CD14-positive monocyte (primary cell): Measurements from ENCODE around the gene AGPAT3. TPM values are rescaled to one million over a fixed set of nuclear protein-coding genes. Genes with fewer than 3 reads are reported as not detected.

Experiments
- DNase-seq, 3 donors: peaks; one replicate each; pipeline ENCODE4 v3.0.0-alpha.2; 2011 to 2022
- H2AFZ ChIP-seq: 2 replicates; pipeline ENCODE4 v1.6.0; 2012; ENCODE audit warnings: mild to moderate bottlenecking, low read depth, low read length, inconsistent platforms; ENCODE audit not compliant: insufficient read depth, poor library complexity, severe bottlenecking
- H3K27ac ChIP-seq, 2 donors: 1 replicate in 1 of 2; 2 replicates in 1 of 2; pipeline ENCODE4 v1.5.1; 2012 to 2013; ENCODE audit warnings: low read length in 2 of 2, control low read depth in 1 of 2, inconsistent platforms in 1 of 2, low read depth in 1 of 2, mild to moderate bottlenecking in 1 of 2
- H3K27me3 ChIP-seq, 2 donors: one replicate each; pipeline versions ENCODE4 v1.6.0 to v1.6.1; 2011 to 2013; ENCODE audit warnings: low read length in 2 of 2; ENCODE audit not compliant: control insufficient read depth in 2 of 2, insufficient read depth in 2 of 2
- H3K36me3 ChIP-seq, 2 donors: replicated peaks in 1 of 2; 1 replicate in 1 of 2; 2 replicates in 1 of 2; pipeline versions ENCODE4 v1.5.1 to v1.6.1; 2012 to 2013; ENCODE audit warnings: low read length in 2 of 2, control low read depth in 1 of 2, inconsistent platforms in 1 of 2, mild to moderate bottlenecking in 1 of 2; ENCODE audit not compliant: insufficient read depth in 2 of 2, control insufficient read depth in 1 of 2
- H3K4me1 ChIP-seq, 2 donors: 1 replicate in 1 of 2; 2 replicates in 1 of 2; pipeline versions ENCODE4 v1.5.1 to v1.6.1; 2012 to 2013; ENCODE audit warnings: low read length in 2 of 2, control low read depth in 1 of 2, inconsistent platforms in 1 of 2, mild to moderate bottlenecking in 1 of 2, moderate library complexity in 1 of 2; ENCODE audit not compliant: insufficient read depth in 2 of 2, control insufficient read depth in 1 of 2
- H3K4me2 ChIP-seq: replicated peaks from 2 replicates; pipeline ENCODE3; 2012; ENCODE audit warnings: low read length, moderate library complexity, mild to moderate bottlenecking; ENCODE audit not compliant: poor library complexity, severe bottlenecking; ENCODE audit errors: extremely low read depth
- H3K4me3 ChIP-seq, 3 experiments: fragments of 200-600 bp in 1 of 3; sonication (generic) in 1 of 3; replicated peaks in 1 of 3; 1 replicate in 2 of 3; 2 replicates in 1 of 3; pipeline ENCODE4 v1.5.1; 2011 to 2013; ENCODE audit warnings: low read length in 3 of 3, mild to moderate bottlenecking in 3 of 3, control low read depth in 2 of 3, low read depth in 2 of 3, inconsistent platforms in 1 of 3, moderate library complexity in 1 of 3
- H3K79me2 ChIP-seq: 2 replicates; pipeline ENCODE4 v1.6.0; 2012; ENCODE audit warnings: mild to moderate bottlenecking, control low read depth, inconsistent platforms, low read length, moderate library complexity; ENCODE audit not compliant: insufficient read depth
- H3K9ac ChIP-seq: 2 replicates; pipeline ENCODE4 v1.6.0; 2017; ENCODE audit warnings: low read length, mild to moderate bottlenecking; ENCODE audit not compliant: insufficient read depth, poor library complexity, severe bottlenecking
- H3K9me3 ChIP-seq, 2 donors: replicated peaks in 1 of 2; 1 replicate in 1 of 2; 2 replicates in 1 of 2; pipeline versions ENCODE4 v1.5.1 to v1.6.1; 2012 to 2013; ENCODE audit warnings: low read length in 2 of 2, control low read depth in 1 of 2; ENCODE audit not compliant: control insufficient read depth in 1 of 2, insufficient read depth in 1 of 2
- H4K20me1 ChIP-seq: 2 replicates; pipeline ENCODE4 v1.6.0; 2012; ENCODE audit warnings: mild to moderate bottlenecking, low read length, control low read depth, moderate library complexity; ENCODE audit not compliant: insufficient read depth
- H3K27ac Mint-ChIP-seq, 7 donors: one replicate each; pipeline ENCODE4 v1.8.0; 2020; ENCODE audit warnings: mild to moderate bottlenecking in 7 of 7, mixed read lengths in 7 of 7, moderate library complexity in 6 of 7, inconsistent platforms in 2 of 7
- H3K27me3 Mint-ChIP-seq, 3 donors: one replicate each; pipeline ENCODE4 v1.8.0; 2021 to 2022; ENCODE audit warnings: low read depth in 3 of 3, mild to moderate bottlenecking in 3 of 3, mixed read lengths in 3 of 3, moderate library complexity in 3 of 3, inconsistent platforms in 1 of 3
- H3K36me3 Mint-ChIP-seq, 2 donors: one replicate each; pipeline ENCODE4 v1.8.0; 2020; ENCODE audit warnings: mixed read lengths in 2 of 2, inconsistent platforms in 1 of 2, mild to moderate bottlenecking in 1 of 2
- H3K4me1 Mint-ChIP-seq: one replicate; pipeline ENCODE4 v1.8.0; 2020; ENCODE audit warnings: mild to moderate bottlenecking, mixed read lengths
- H3K4me3 Mint-ChIP-seq, 2 donors: one replicate each; pipeline ENCODE4 v1.8.0; 2020; ENCODE audit warnings: mild to moderate bottlenecking in 2 of 2, mixed read lengths in 2 of 2, moderate library complexity in 1 of 2
- H3K9me3 Mint-ChIP-seq, 7 donors: one replicate each; pipeline ENCODE4 v1.8.0; 2020 to 2022; ENCODE audit warnings: mixed read lengths in 7 of 7, mild to moderate bottlenecking in 6 of 7, moderate library complexity in 6 of 7, inconsistent platforms in 2 of 7
- WGBS: methylation state at CpG from one replicate; pipeline ENCODE4 v1.1.5; 2013; ENCODE audit warnings: missing lambda C conversion rate; ENCODE audit not compliant: insufficient coverage; 5-methylcytosine and 5-hydroxymethylcytosine counted together
- intact Hi-C, 2 donors: fragments of 100-400 bp; cut with micrococcal nuclease; formaldehyde crosslinking; loops; one replicate each; pipeline versions ENCODE4 v1.15.0 to v1.15.1; 2023
- polyA plus RNA-seq, 3 donors: library from polyadenylated mRNA; depleted of rRNA in 1 of 3; unstranded in 2 of 3; stranded (reverse) in 1 of 3; fragments of 300-500 nt in 2 of 3; fragments of >200 nt in 1 of 3; fragmentation: Illumina TruSeq in 2 of 3; gene quantifications; 1 replicate in 2 of 3; 2 replicates in 1 of 3; pipeline ENCODE4 v1.2.3, GENCODE V29; 2012 to 2021
- TF ChIP-seq, protein P1 (sequence below): fragments of 200-600 bp; IDR thresholded peaks from one replicate; pipeline ENCODE4 v1.8.0; 2022; ENCODE audit warnings: antibody characterized with exemption, mild to moderate bottlenecking

Gene AGPAT3
- polyA plus RNA-seq, 3 donors, result 24.9 to 49.3 (median 26.2) TPM

DNA sequence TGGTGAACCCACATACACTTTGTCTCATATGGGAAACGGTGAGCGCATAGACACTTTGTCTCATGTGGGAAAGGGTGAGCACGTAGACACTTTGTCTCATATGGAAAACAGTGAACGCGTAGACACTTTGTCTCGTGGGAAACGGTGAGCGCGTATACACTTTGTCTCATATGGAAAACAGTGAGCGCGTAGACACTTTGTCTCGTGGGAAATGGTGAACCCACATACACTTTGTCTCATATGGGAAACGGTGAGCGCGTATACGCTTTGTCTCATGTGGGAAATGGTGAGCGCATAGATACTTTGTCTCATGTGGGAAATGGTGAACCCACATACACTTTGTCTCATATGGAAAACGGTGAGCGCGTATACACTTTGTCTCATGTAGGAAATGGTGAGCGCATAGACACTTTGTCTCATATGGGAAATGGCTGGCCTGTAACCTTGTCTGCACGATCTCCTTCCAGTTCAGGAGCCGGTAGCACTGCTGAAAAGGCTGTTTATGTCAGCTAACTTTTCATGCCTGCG lies 96.4 kb downstream of the AGPAT3 start:
- Histone ChIP-seq H2AFZ (no peak overlapping the region), H3K79me2 (peaks cover 15% of the 10 kb centered on the region), H3K4me3 (no peak overlapping the region), H3K4me1 (no peaks in the 10 kb centered on the region), H3K27ac (no peak overlapping the region), H4K20me1 (peaks cover 98% of the 10 kb centered on the region), H3K36me3 (peaks cover 38 to 87% of the 10 kb centered on the region in 2 donors), H3K27me3 (no peaks in the 10 kb centered on the region), H3K9ac (no peak overlapping the region), H3K9me3 (no peaks in the 10 kb centered on the region), H3K4me2 (no peak overlapping the region)
- Mint-ChIP-seq H3K36me3 (peaks cover 11 to 42% of the 10 kb centered on the region in 2 donors), H3K27ac (no peak overlapping the region), H3K4me1 (no peaks in the 10 kb centered on the region), H3K9me3 (peaks cover 0 to 2% (median 0%) of the 10 kb centered on the region in 7 donors), H3K4me3 (no peak overlapping the region), H3K27me3 (no peaks in the 10 kb centered on the region)
- DNase-seq, result no peak
- TF ChIP-seq, protein P1, sequence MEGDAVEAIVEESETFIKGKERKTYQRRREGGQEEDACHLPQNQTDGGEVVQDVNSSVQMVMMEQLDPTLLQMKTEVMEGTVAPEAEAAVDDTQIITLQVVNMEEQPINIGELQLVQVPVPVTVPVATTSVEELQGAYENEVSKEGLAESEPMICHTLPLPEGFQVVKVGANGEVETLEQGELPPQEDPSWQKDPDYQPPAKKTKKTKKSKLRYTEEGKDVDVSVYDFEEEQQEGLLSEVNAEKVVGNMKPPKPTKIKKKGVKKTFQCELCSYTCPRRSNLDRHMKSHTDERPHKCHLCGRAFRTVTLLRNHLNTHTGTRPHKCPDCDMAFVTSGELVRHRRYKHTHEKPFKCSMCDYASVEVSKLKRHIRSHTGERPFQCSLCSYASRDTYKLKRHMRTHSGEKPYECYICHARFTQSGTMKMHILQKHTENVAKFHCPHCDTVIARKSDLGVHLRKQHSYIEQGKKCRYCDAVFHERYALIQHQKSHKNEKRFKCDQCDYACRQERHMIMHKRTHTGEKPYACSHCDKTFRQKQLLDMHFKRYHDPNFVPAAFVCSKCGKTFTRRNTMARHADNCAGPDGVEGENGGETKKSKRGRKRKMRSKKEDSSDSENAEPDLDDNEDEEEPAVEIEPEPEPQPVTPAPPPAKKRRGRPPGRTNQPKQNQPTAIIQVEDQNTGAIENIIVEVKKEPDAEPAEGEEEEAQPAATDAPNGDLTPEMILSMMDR, result no peak
- 89% methylated on average over 14 of the region's 24 CpGs for WGBS
- intact Hi-C loops, result no loop called here

DNA sequence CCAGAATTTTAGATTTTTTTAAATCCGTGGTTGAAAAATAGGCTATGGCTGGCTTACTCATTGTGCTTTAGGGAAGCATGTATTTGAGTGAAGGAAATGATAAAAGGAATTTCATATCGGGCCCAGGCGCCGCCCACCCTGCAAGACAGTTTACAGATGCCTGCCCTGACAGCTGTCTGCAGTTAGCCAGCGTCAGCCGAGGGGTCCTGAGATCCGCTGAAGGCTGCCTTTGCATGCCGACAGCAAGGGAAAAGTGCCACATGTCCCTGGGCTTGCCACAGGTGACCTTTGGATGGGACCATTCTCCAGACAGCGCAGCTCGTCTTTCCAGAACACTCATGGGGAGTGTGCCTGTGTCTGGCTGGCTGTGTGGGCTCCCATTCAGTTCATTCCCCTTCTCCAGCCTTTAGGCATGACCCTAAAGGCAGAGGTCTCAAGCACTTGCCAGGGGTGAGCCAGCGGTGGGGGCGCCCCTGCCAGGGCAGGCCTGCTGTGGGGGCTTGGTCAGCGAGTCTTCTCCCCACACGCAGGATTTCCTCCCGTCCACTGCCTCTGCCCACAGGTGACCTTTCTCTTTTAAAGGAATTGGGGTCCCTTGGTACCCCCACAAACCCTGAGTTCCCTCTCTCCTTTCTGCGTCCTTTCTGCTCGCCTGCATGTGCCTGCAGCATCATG lies 101.0 kb downstream of the AGPAT3 start:
- Histone ChIP-seq H4K20me1 (peaks cover 98% of the 10 kb centered on the region), H3K27me3 (no peaks in the 10 kb centered on the region), H3K27ac (no peak overlapping the region), H3K9me3 (no peaks in the 10 kb centered on the region), H2AFZ (no peak overlapping the region), H3K4me2 (no peak overlapping the region), H3K36me3 (peaks cover 68 to 97% of the 10 kb centered on the region in 2 donors), H3K4me3 (no peak overlapping the region), H3K79me2 (no peaks in the 10 kb centered on the region), H3K4me1 (no peaks in the 10 kb centered on the region), H3K9ac (no peak overlapping the region)
- TF ChIP-seq, protein P1, result no peak
- H3K36me3 Mint-ChIP-seq, result peaks cover 52 to 69% of the 10 kb centered on the region in 2 donors
- H3K4me1 Mint-ChIP-seq, result no peaks in the 10 kb centered on the region
- peaks cover 0 to 2% (median 0%) of the 10 kb centered on the region in 7 donors for H3K9me3 Mint-ChIP-seq
- intact Hi-C loops, result no loop called here
- H3K4me3 Mint-ChIP-seq, result no peak overlapping the region
- WGBS, result 86% methylated on average over 15 of the region's 17 CpGs
- H3K27ac Mint-ChIP-seq, result peak overlapping the region in 1 of 7 donors; percentile 6
- no peak for DNase-seq
- H3K27me3 Mint-ChIP-seq, result no peaks in the 10 kb centered on the region
